ENCODE results near the gene PTPRT. TPM values are rescaled to one million over a fixed set of nuclear protein-coding genes. Genes with fewer than 3 reads are reported as not detected.
A peak's percentile ranks its signal among the peaks of the same experiment; 100 is the strongest.

The PTPRT gene
- polyA plus RNA-seq, 4 donors: 0.07 to 0.58 (median 0.27) TPM; not detected in 1

- Histone ChIP-seq H3K36me3 (ENCODE audit: control insufficient read depth in 3 of 3, insufficient read depth in 2 of 3, low read depth in 1 of 3, low read length in 3 of 3) (no peaks in the 10 kb centered on the region), H3K27ac (ENCODE audit: low read depth in 1 of 3, low read length in 2 of 3) (no peak overlapping the region), H3K4me3 (ENCODE audit: low read depth in 1 of 3, low read length in 3 of 3) (no peak overlapping the region), H3K27me3 (ENCODE audit: control insufficient read depth in 3 of 3, insufficient read depth in 3 of 3, low read length in 3 of 3) (no peaks in the 10 kb centered on the region), H3K4me1 (ENCODE audit: control insufficient read depth in 3 of 3, insufficient read depth in 2 of 3, low read depth in 1 of 3, low read length in 2 of 3) (peaks cover 0 to 4% (median 0%) of the 10 kb centered on the region in 3 donors), H3K9me3 (ENCODE audit: control insufficient read depth in 2 of 2, insufficient read depth in 1 of 2, low read depth in 1 of 2, low read length in 1 of 2) (no peaks in the 10 kb centered on the region)
- DNase-seq (peak; percentile 64 to 91), FAIRE-seq (no peak)
- WGBS, 3 donors: 19 to 62% (median 28%) methylated on average over 4 of the region's 4 CpGs
Observed at GRCh38 chr20:42701948-42702347, 487.8 kb downstream of the PTPRT start.

- H3K27ac ChIP-seq (ENCODE audit: low read depth in 1 of 3, low read length in 2 of 3): no peak overlapping the region
- no peak overlapping the region for H3K4me3 ChIP-seq (ENCODE audit: low read depth in 1 of 3, low read length in 3 of 3)
- peaks cover 0 to 4% (median 0%) of the 10 kb centered on the region in 3 donors for H3K4me1 ChIP-seq (ENCODE audit: control insufficient read depth in 3 of 3, insufficient read depth in 2 of 3, low read depth in 1 of 3, low read length in 2 of 3)
- H3K27me3 ChIP-seq (ENCODE audit: control insufficient read depth in 3 of 3, insufficient read depth in 3 of 3, low read length in 3 of 3): no peaks in the 10 kb centered on the region
- WGBS, 3 donors: 66 to 90% (median 83%) methylated on average over 8 of the region's 8 CpGs
- DNase-seq (no peak), FAIRE-seq (no peak)
- no peaks in the 10 kb centered on the region for H3K36me3 ChIP-seq (ENCODE audit: control insufficient read depth in 3 of 3, insufficient read depth in 2 of 3, low read depth in 1 of 3, low read length in 3 of 3)
- H3K9me3 ChIP-seq (ENCODE audit: control insufficient read depth in 2 of 2, insufficient read depth in 1 of 2, low read depth in 1 of 2, low read length in 1 of 2): no peaks in the 10 kb centered on the region
Observed at GRCh38 chr20:42700372-42700771, 489.3 kb downstream of the PTPRT start.

- FAIRE-seq (no peak), DNase-seq (no peak)
- Histone ChIP-seq H3K27me3 (ENCODE audit: control insufficient read depth in 3 of 3, insufficient read depth in 3 of 3, low read length in 3 of 3) (no peaks in the 10 kb centered on the region), H3K4me1 (ENCODE audit: control insufficient read depth in 3 of 3, insufficient read depth in 2 of 3, low read depth in 1 of 3, low read length in 2 of 3) (peaks cover 0 to 4% (median 0%) of the 10 kb centered on the region in 3 donors), H3K27ac (ENCODE audit: low read depth in 1 of 3, low read length in 2 of 3) (no peak overlapping the region), H3K9me3 (ENCODE audit: control insufficient read depth in 2 of 2, insufficient read depth in 1 of 2, low read depth in 1 of 2, low read length in 1 of 2) (no peaks in the 10 kb centered on the region), H3K36me3 (ENCODE audit: control insufficient read depth in 3 of 3, insufficient read depth in 2 of 3, low read depth in 1 of 3, low read length in 3 of 3) (no peaks in the 10 kb centered on the region), H3K4me3 (ENCODE audit: low read depth in 1 of 3, low read length in 3 of 3) (no peak overlapping the region)
- 56 to 70% (median 61%) methylated on average over 3 of the region's 3 CpGs for WGBS, 3 donors
Observed at GRCh38 chr20:42697962-42698361, 491.7 kb downstream of the PTPRT start.

GRCh38 chr20:42690842-42691437 lies 498.8 kb downstream of the PTPRT start:
- H3K4me1 ChIP-seq (ENCODE audit: control insufficient read depth in 3 of 3, insufficient read depth in 2 of 3, low read depth in 1 of 3, low read length in 2 of 3): no peaks in the 10 kb centered on the region
- no peak overlapping the region for H3K27ac ChIP-seq (ENCODE audit: low read depth in 1 of 3, low read length in 2 of 3)
- 80 to 88% (median 88%) methylated on average over 7 of the region's 7 CpGs for WGBS, 3 donors
- DNase-seq (no peak), FAIRE-seq (no peak)
- no peak overlapping the region for H3K4me3 ChIP-seq (ENCODE audit: low read depth in 1 of 3, low read length in 3 of 3)
- no peaks in the 10 kb centered on the region for H3K36me3 ChIP-seq (ENCODE audit: control insufficient read depth in 3 of 3, insufficient read depth in 2 of 3, low read depth in 1 of 3, low read length in 3 of 3)
- no peaks in the 10 kb centered on the region for H3K9me3 ChIP-seq (ENCODE audit: control insufficient read depth in 2 of 2, insufficient read depth in 1 of 2, low read depth in 1 of 2, low read length in 1 of 2)
- no peaks in the 10 kb centered on the region for H3K27me3 ChIP-seq (ENCODE audit: control insufficient read depth in 3 of 3, insufficient read depth in 3 of 3, low read length in 3 of 3)

- FAIRE-seq (no peak), DNase-seq (no peak)
- 20 to 58% (median 47%) methylated on average over 1 of the region's 1 CpG for WGBS, 3 donors
- H3K4me3 ChIP-seq (ENCODE audit: low read depth in 1 of 3, low read length in 3 of 3): no peak overlapping the region
- H3K27me3 ChIP-seq (ENCODE audit: control insufficient read depth in 3 of 3, insufficient read depth in 3 of 3, low read length in 3 of 3): no peaks in the 10 kb centered on the region
- H3K4me1 ChIP-seq (ENCODE audit: control insufficient read depth in 3 of 3, insufficient read depth in 2 of 3, low read depth in 1 of 3, low read length in 2 of 3): no peaks in the 10 kb centered on the region
- no peaks in the 10 kb centered on the region for H3K36me3 ChIP-seq (ENCODE audit: control insufficient read depth in 3 of 3, insufficient read depth in 2 of 3, low read depth in 1 of 3, low read length in 3 of 3)
- H3K9me3 ChIP-seq (ENCODE audit: control insufficient read depth in 2 of 2, insufficient read depth in 1 of 2, low read depth in 1 of 2, low read length in 1 of 2): no peaks in the 10 kb centered on the region
- H3K27ac ChIP-seq (ENCODE audit: low read depth in 1 of 3, low read length in 2 of 3): no peak overlapping the region
Observed at GRCh38 chr20:42688576-42688975, 501.1 kb downstream of the PTPRT start.

GRCh38 chr20:42686057-42686456 lies 503.6 kb downstream of the PTPRT start:
- Histone ChIP-seq H3K27me3 (ENCODE audit: control insufficient read depth in 3 of 3, insufficient read depth in 3 of 3, low read length in 3 of 3) (no peaks in the 10 kb centered on the region), H3K36me3 (ENCODE audit: control insufficient read depth in 3 of 3, insufficient read depth in 2 of 3, low read depth in 1 of 3, low read length in 3 of 3) (no peaks in the 10 kb centered on the region), H3K9me3 (ENCODE audit: control insufficient read depth in 2 of 2, insufficient read depth in 1 of 2, low read depth in 1 of 2, low read length in 1 of 2) (no peaks in the 10 kb centered on the region), H3K27ac (ENCODE audit: low read depth in 1 of 3, low read length in 2 of 3) (no peak overlapping the region), H3K4me1 (ENCODE audit: control insufficient read depth in 3 of 3, insufficient read depth in 2 of 3, low read depth in 1 of 3, low read length in 2 of 3) (no peaks in the 10 kb centered on the region), H3K4me3 (ENCODE audit: low read depth in 1 of 3, low read length in 3 of 3) (no peak overlapping the region)
- DNase-seq (no peak), FAIRE-seq (no peak)
- 63 to 85% (median 65%) methylated on average over 2 of the region's 2 CpGs for WGBS, 3 donors

- Histone ChIP-seq H3K36me3 (ENCODE audit: control insufficient read depth in 3 of 3, insufficient read depth in 2 of 3, low read depth in 1 of 3, low read length in 3 of 3) (no peaks in the 10 kb centered on the region), H3K9me3 (ENCODE audit: control insufficient read depth in 2 of 2, insufficient read depth in 1 of 2, low read depth in 1 of 2, low read length in 1 of 2) (no peaks in the 10 kb centered on the region), H3K4me3 (ENCODE audit: low read depth in 1 of 3, low read length in 3 of 3) (no peak overlapping the region), H3K27ac (ENCODE audit: low read depth in 1 of 3, low read length in 2 of 3) (no peak overlapping the region), H3K4me1 (ENCODE audit: control insufficient read depth in 3 of 3, insufficient read depth in 2 of 3, low read depth in 1 of 3, low read length in 2 of 3) (no peaks in the 10 kb centered on the region), H3K27me3 (ENCODE audit: control insufficient read depth in 3 of 3, insufficient read depth in 3 of 3, low read length in 3 of 3) (no peaks in the 10 kb centered on the region)
- FAIRE-seq (no peak), DNase-seq (peak in 1 of 2 donors; percentile 6)
- WGBS, 3 donors: 34 to 43% (median 38%) methylated on average over 3 of the region's 3 CpGs
Observed at GRCh38 chr20:42678895-42679294, 510.8 kb downstream of the PTPRT start.

- Histone ChIP-seq H3K36me3 (ENCODE audit: control insufficient read depth in 3 of 3, insufficient read depth in 2 of 3, low read depth in 1 of 3, low read length in 3 of 3) (no peaks in the 10 kb centered on the region), H3K27me3 (ENCODE audit: control insufficient read depth in 3 of 3, insufficient read depth in 3 of 3, low read length in 3 of 3) (no peaks in the 10 kb centered on the region), H3K4me3 (ENCODE audit: low read depth in 1 of 3, low read length in 3 of 3) (no peak overlapping the region), H3K9me3 (ENCODE audit: control insufficient read depth in 2 of 2, insufficient read depth in 1 of 2, low read depth in 1 of 2, low read length in 1 of 2) (no peaks in the 10 kb centered on the region), H3K4me1 (ENCODE audit: control insufficient read depth in 3 of 3, insufficient read depth in 2 of 3, low read depth in 1 of 3, low read length in 2 of 3) (no peaks in the 10 kb centered on the region), H3K27ac (ENCODE audit: low read depth in 1 of 3, low read length in 2 of 3) (no peak overlapping the region)
- DNase-seq (no peak), FAIRE-seq (no peak)
- 23 to 54% (median 43%) methylated on average over 2 of the region's 2 CpGs for WGBS, 3 donors
Observed at GRCh38 chr20:42656130-42656529, 533.6 kb downstream of the PTPRT start.

GRCh38 chr20:42652266-42652665 lies 537.4 kb downstream of the PTPRT start:
- H3K27me3 ChIP-seq (ENCODE audit: control insufficient read depth in 3 of 3, insufficient read depth in 3 of 3, low read length in 3 of 3): no peaks in the 10 kb centered on the region
- no peaks in the 10 kb centered on the region for H3K4me1 ChIP-seq (ENCODE audit: control insufficient read depth in 3 of 3, insufficient read depth in 2 of 3, low read depth in 1 of 3, low read length in 2 of 3)
- no peak overlapping the region for H3K27ac ChIP-seq (ENCODE audit: low read depth in 1 of 3, low read length in 2 of 3)
- no peaks in the 10 kb centered on the region for H3K9me3 ChIP-seq (ENCODE audit: control insufficient read depth in 2 of 2, insufficient read depth in 1 of 2, low read depth in 1 of 2, low read length in 1 of 2)
- no peak overlapping the region for H3K4me3 ChIP-seq (ENCODE audit: low read depth in 1 of 3, low read length in 3 of 3)
- no peak for FAIRE-seq
- 52 to 75% (median 56%) methylated on average over 2 of the region's 2 CpGs for WGBS, 3 donors
- no peak for DNase-seq
- no peaks in the 10 kb centered on the region for H3K36me3 ChIP-seq (ENCODE audit: control insufficient read depth in 3 of 3, insufficient read depth in 2 of 3, low read depth in 1 of 3, low read length in 3 of 3)
